SH-SY5Y (cell line): ENCODE results near the gene ARMC3.

Experiments used
- GATA2 ChIP-seq: IDR thresholded peaks from 2 replicates; pipeline ENCODE4 v1.6.1; 2011; ENCODE audit warnings: mild to moderate bottlenecking, low read depth, low read length
- GATA3 ChIP-seq: IDR thresholded peaks from 2 replicates; pipeline ENCODE4 v1.6.1; 2011; ENCODE audit warnings: low read depth, mild to moderate bottlenecking, low read length, moderate library complexity

- TF ChIP-seq GATA3 = no peak
- TF ChIP-seq GATA2 = no peak
These were observed 151.8 kb downstream of the ARMC3 start for GRCh38 chr10:23079700-23080099.
